ENCODE measurements around the gene PLCL2. TPM values are rescaled to one million over a fixed set of nuclear protein-coding genes. Genes with fewer than 3 reads are reported as not detected.

PLCL2 gene
- total and polyA plus RNA-seq, 2 donors, result 7.0 to 17.8 TPM

DNA sequence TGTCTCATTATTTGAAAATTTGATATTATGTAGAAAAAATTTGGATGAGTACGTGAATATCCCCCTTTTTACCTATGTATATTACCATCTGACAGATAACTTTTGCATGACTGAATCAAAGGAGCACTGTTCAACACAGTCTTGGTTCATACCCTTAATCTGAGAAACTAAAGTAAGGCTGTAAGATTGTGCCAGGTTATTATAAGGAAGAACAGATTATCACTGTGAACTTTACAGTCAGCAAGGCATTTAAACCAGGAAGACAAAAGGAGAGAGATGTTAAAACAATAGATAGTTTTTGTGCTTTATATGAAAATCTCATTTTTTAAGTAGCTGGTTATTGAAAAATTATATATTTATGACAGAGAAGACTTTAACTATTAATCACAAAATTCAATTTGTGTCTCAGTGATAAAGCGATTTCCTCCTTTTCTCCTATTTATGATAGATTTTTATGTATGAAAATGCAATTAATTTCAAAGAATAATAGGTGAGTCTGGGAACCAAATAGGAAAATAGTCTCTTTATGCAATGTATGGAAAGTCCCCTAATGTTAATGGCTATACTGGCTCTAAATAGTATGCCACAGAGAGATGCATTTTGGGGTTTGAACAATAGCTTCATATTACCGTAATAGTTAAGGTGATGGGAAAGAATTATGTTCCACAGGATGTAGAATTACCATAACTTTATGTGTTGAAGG, 33.4 kb downstream of the PLCL2 start:
- Histone ChIP-seq H3K36me3 (ENCODE audit: control insufficient read depth in 2 of 2, insufficient read depth in 2 of 2, low read length in 1 of 2) (no peaks in the 10 kb centered on the region), H3K27me3 (ENCODE audit: control insufficient read depth in 2 of 2, insufficient read depth in 1 of 2, low read length in 1 of 2) (no peaks in the 10 kb centered on the region), H3K4me3 (ENCODE audit: low read length in 2 of 2) (no peak overlapping the region), H3K9me3 (ENCODE audit: control insufficient read depth in 2 of 2, insufficient read depth in 1 of 2, low read length in 1 of 2) (no peaks in the 10 kb centered on the region), H3K4me1 (ENCODE audit: control insufficient read depth in 2 of 2, insufficient read depth in 2 of 2, low read length in 2 of 2) (no peaks in the 10 kb centered on the region), H3K27ac (ENCODE audit: low read depth in 1 of 2, low read length in 1 of 2) (no peak overlapping the region)
- 96% methylated on average over 3 of the region's 3 CpGs for WGBS
- DNase-seq (ENCODE audit: low read depth in 6 of 9, low spot score in 9 of 9), result no peak

DNA sequence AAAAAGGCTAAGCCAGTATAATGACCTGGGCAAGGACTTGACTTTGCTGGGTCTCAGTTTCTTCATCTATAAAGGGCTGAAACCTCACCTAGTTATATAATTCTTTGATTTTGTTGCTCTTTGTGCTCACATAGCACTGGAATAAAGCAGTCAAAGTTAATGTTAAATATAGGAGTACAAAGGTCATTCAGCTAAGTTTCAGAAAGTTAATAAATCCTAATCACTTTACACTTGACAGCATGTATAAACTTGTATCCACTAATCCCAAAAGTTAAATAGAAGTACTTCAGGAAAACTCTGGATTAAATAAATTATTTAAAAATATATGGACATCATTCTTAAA, 33.9 kb downstream of the PLCL2 start:
- H3K4me1 ChIP-seq (ENCODE audit: control insufficient read depth in 2 of 2, insufficient read depth in 2 of 2, low read length in 2 of 2), result no peaks in the 10 kb centered on the region
- DNase-seq (ENCODE audit: low read depth in 6 of 9, low spot score in 9 of 9), result no peak
- no peak overlapping the region for H3K4me3 ChIP-seq (ENCODE audit: low read length in 2 of 2)
- no peaks in the 10 kb centered on the region for H3K9me3 ChIP-seq (ENCODE audit: control insufficient read depth in 2 of 2, insufficient read depth in 1 of 2, low read length in 1 of 2)
- no peaks in the 10 kb centered on the region for H3K36me3 ChIP-seq (ENCODE audit: control insufficient read depth in 2 of 2, insufficient read depth in 2 of 2, low read length in 1 of 2)
- H3K27ac ChIP-seq (ENCODE audit: low read depth in 1 of 2, low read length in 1 of 2), result no peak overlapping the region
- H3K27me3 ChIP-seq (ENCODE audit: control insufficient read depth in 2 of 2, insufficient read depth in 1 of 2, low read length in 1 of 2), result no peaks in the 10 kb centered on the region

DNA sequence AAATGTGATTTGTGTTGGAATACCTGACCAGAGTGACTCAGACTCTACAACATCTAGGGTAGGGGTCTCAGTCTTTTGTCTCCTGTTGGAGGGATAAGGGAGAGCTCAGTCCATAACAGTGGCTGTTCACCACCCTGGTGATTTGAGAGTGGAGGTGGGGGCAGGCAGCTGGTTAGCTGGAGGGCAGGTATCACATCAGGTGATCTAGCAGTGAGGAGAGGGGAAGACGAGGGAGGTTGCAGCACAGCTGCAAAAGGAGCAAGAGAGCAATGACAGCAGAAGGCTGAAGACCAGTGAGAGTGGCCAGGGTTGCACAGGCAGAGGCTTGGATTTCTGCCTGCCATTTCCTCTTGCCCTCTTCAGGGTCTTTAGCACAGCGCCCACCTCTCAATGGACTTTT, 38.4 kb downstream of the PLCL2 start:
- Histone ChIP-seq H3K4me3 (ENCODE audit: low read length in 2 of 2) (no peak overlapping the region), H3K4me1 (ENCODE audit: control insufficient read depth in 2 of 2, insufficient read depth in 2 of 2, low read length in 2 of 2) (peaks cover 0 to 2% of the 10 kb centered on the region in 2 donors), H3K36me3 (ENCODE audit: control insufficient read depth in 2 of 2, insufficient read depth in 2 of 2, low read length in 1 of 2) (no peaks in the 10 kb centered on the region), H3K27ac (ENCODE audit: low read depth in 1 of 2, low read length in 1 of 2) (no peak overlapping the region), H3K9me3 (ENCODE audit: control insufficient read depth in 2 of 2, insufficient read depth in 1 of 2, low read length in 1 of 2) (peaks cover 0 to 3% of the 10 kb centered on the region in 2 donors), H3K27me3 (ENCODE audit: control insufficient read depth in 2 of 2, insufficient read depth in 1 of 2, low read length in 1 of 2) (no peaks in the 10 kb centered on the region)
- no peak for DNase-seq (ENCODE audit: low read depth in 6 of 9, low spot score in 9 of 9)
- WGBS, result 96% methylated on average over 2 of the region's 2 CpGs

DNA sequence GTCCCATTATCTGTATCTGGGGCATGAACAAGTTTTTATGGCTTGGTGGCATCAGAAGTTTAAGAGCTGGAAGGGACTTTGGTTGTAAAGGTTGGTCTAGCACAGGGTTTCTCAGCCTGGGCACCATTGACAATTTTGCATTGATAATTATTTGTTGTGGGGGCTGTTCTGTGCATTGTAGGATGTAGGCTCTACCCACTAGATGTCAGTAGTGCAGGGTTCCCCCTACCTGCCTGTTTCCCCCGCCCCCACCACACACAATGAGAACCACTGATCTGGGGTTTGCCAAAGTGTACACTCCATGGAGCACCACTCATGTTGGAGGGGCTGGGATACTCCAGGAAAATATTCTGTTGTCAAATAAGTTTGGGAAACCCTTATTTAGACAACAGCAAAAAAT, 42.7 kb downstream of the PLCL2 start:
- peaks cover 0 to 3% of the 10 kb centered on the region in 2 donors for H3K9me3 ChIP-seq (ENCODE audit: control insufficient read depth in 2 of 2, insufficient read depth in 1 of 2, low read length in 1 of 2)
- H3K4me3 ChIP-seq (ENCODE audit: low read length in 2 of 2), result no peak overlapping the region
- H3K27ac ChIP-seq (ENCODE audit: low read depth in 1 of 2, low read length in 1 of 2), result no peak overlapping the region
- H3K4me1 ChIP-seq (ENCODE audit: control insufficient read depth in 2 of 2, insufficient read depth in 2 of 2, low read length in 2 of 2), result peaks cover 0 to 2% of the 10 kb centered on the region in 2 donors
- 92% methylated on average over 1 of the region's 1 CpG for WGBS
- no peaks in the 10 kb centered on the region for H3K27me3 ChIP-seq (ENCODE audit: control insufficient read depth in 2 of 2, insufficient read depth in 1 of 2, low read length in 1 of 2)
- no peaks in the 10 kb centered on the region for H3K36me3 ChIP-seq (ENCODE audit: control insufficient read depth in 2 of 2, insufficient read depth in 2 of 2, low read length in 1 of 2)
- DNase-seq (ENCODE audit: low read depth in 6 of 9, low spot score in 9 of 9), result peak in 1 of 9 donors; percentile 34

DNA sequence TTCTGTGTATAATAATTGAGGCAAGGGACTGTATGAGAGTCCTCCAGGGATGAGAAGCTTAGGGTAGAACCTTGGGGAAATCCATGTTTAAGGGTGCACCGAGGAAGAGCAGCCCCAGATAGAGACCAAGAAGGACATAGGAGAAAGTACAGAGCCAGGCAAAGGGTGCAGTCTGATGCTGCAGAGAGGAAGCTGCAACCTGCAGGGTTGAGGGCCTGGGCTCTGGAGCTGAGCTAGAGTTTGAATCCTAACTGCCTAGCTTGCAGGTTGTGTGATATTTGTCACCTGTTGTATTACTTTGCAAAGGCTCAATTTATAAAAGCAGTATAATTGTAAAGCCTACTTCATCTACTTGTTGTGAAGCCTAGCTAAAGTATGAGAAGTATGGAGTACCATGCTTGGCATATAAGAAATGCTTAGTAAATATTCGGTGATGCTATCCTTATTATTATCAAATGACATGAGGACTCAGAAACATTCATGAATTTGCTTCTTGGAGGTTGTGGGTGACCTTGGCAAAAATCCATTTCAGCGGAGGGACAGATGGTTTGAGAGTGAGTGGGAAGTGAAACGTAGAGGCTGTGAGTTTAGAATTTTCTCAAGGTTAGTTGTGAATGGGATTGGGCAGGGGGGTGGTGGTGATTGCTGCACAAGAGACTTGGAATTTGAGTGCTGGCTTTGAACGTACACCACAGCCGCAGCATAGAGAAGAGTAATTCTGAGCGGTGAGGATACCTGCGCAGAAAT, 43.8 kb downstream of the PLCL2 start:
- Histone ChIP-seq H3K27ac (ENCODE audit: low read depth in 1 of 2, low read length in 1 of 2) (no peak overlapping the region), H3K9me3 (ENCODE audit: control insufficient read depth in 2 of 2, insufficient read depth in 1 of 2, low read length in 1 of 2) (peaks cover 0 to 3% of the 10 kb centered on the region in 2 donors), H3K27me3 (ENCODE audit: control insufficient read depth in 2 of 2, insufficient read depth in 1 of 2, low read length in 1 of 2) (no peaks in the 10 kb centered on the region), H3K4me3 (ENCODE audit: low read length in 2 of 2) (no peak overlapping the region), H3K4me1 (ENCODE audit: control insufficient read depth in 2 of 2, insufficient read depth in 2 of 2, low read length in 2 of 2) (peaks cover 0 to 2% of the 10 kb centered on the region in 2 donors), H3K36me3 (ENCODE audit: control insufficient read depth in 2 of 2, insufficient read depth in 2 of 2, low read length in 1 of 2) (no peaks in the 10 kb centered on the region)
- WGBS, result 49% methylated on average over 6 of the region's 8 CpGs
- DNase-seq (ENCODE audit: low read depth in 6 of 9, low spot score in 9 of 9), result no peak

GRCh38 chr3:16929311-16929710, 44.6 kb downstream of the PLCL2 start:
- H3K4me3 ChIP-seq (ENCODE audit: low read length in 2 of 2), result no peak overlapping the region
- no peaks in the 10 kb centered on the region for H3K27me3 ChIP-seq (ENCODE audit: control insufficient read depth in 2 of 2, insufficient read depth in 1 of 2, low read length in 1 of 2)
- DNase-seq (ENCODE audit: low read depth in 6 of 9, low spot score in 9 of 9), result no peak
- peaks cover 0 to 2% of the 10 kb centered on the region in 2 donors for H3K4me1 ChIP-seq (ENCODE audit: control insufficient read depth in 2 of 2, insufficient read depth in 2 of 2, low read length in 2 of 2)
- no peaks in the 10 kb centered on the region for H3K36me3 ChIP-seq (ENCODE audit: control insufficient read depth in 2 of 2, insufficient read depth in 2 of 2, low read length in 1 of 2)
- H3K9me3 ChIP-seq (ENCODE audit: control insufficient read depth in 2 of 2, insufficient read depth in 1 of 2, low read length in 1 of 2), result peaks cover 0 to 3% of the 10 kb centered on the region in 2 donors
- 96% methylated on average over 2 of the region's 2 CpGs for WGBS
- no peak overlapping the region for H3K27ac ChIP-seq (ENCODE audit: low read depth in 1 of 2, low read length in 1 of 2)

GRCh38 chr3:16932877-16933276, 48.1 kb downstream of the PLCL2 start:
- Histone ChIP-seq H3K4me3 (ENCODE audit: low read length in 2 of 2) (no peak overlapping the region), H3K27ac (ENCODE audit: low read depth in 1 of 2, low read length in 1 of 2) (no peak overlapping the region), H3K4me1 (ENCODE audit: control insufficient read depth in 2 of 2, insufficient read depth in 2 of 2, low read length in 2 of 2) (peaks cover 6 to 9% of the 10 kb centered on the region in 2 donors), H3K27me3 (ENCODE audit: control insufficient read depth in 2 of 2, insufficient read depth in 1 of 2, low read length in 1 of 2) (peaks cover 0 to 3% of the 10 kb centered on the region in 2 donors), H3K36me3 (ENCODE audit: control insufficient read depth in 2 of 2, insufficient read depth in 2 of 2, low read length in 1 of 2) (no peaks in the 10 kb centered on the region), H3K9me3 (ENCODE audit: control insufficient read depth in 2 of 2, insufficient read depth in 1 of 2, low read length in 1 of 2) (no peaks in the 10 kb centered on the region)
- WGBS, result 42% methylated on average over 7 of the region's 7 CpGs
- DNase-seq (ENCODE audit: low read depth in 6 of 9, low spot score in 9 of 9), result no peak

GRCh38 chr3:16935781-16936180, 51.0 kb downstream of the PLCL2 start:
- Histone ChIP-seq H3K9me3 (ENCODE audit: control insufficient read depth in 2 of 2, insufficient read depth in 1 of 2, low read length in 1 of 2) (no peaks in the 10 kb centered on the region), H3K27ac (ENCODE audit: low read depth in 1 of 2, low read length in 1 of 2) (no peak overlapping the region), H3K4me3 (ENCODE audit: low read length in 2 of 2) (no peak overlapping the region), H3K36me3 (ENCODE audit: control insufficient read depth in 2 of 2, insufficient read depth in 2 of 2, low read length in 1 of 2) (no peaks in the 10 kb centered on the region), H3K4me1 (ENCODE audit: control insufficient read depth in 2 of 2, insufficient read depth in 2 of 2, low read length in 2 of 2) (peaks cover 6 to 9% of the 10 kb centered on the region in 2 donors), H3K27me3 (ENCODE audit: control insufficient read depth in 2 of 2, insufficient read depth in 1 of 2, low read length in 1 of 2) (peaks cover 0 to 3% of the 10 kb centered on the region in 2 donors)
- DNase-seq (ENCODE audit: low read depth in 6 of 9, low spot score in 9 of 9), result peak in 1 of 9 donors; percentile 12
- 4% methylated on average over 1 of the region's 1 CpG for WGBS

- peaks cover 0 to 3% of the 10 kb centered on the region in 2 donors for H3K27me3 ChIP-seq (ENCODE audit: control insufficient read depth in 2 of 2, insufficient read depth in 1 of 2, low read length in 1 of 2)
- 9% methylated on average over 2 of the region's 2 CpGs for WGBS
- no peak overlapping the region for H3K4me3 ChIP-seq (ENCODE audit: low read length in 2 of 2)
- peaks cover 6 to 9% of the 10 kb centered on the region in 2 donors for H3K4me1 ChIP-seq (ENCODE audit: control insufficient read depth in 2 of 2, insufficient read depth in 2 of 2, low read length in 2 of 2)
- no peaks in the 10 kb centered on the region for H3K36me3 ChIP-seq (ENCODE audit: control insufficient read depth in 2 of 2, insufficient read depth in 2 of 2, low read length in 1 of 2)
- H3K9me3 ChIP-seq (ENCODE audit: control insufficient read depth in 2 of 2, insufficient read depth in 1 of 2, low read length in 1 of 2), result no peaks in the 10 kb centered on the region
- H3K27ac ChIP-seq (ENCODE audit: low read depth in 1 of 2, low read length in 1 of 2), result no peak overlapping the region
- DNase-seq (ENCODE audit: low read depth in 6 of 9, low spot score in 9 of 9), result peak in 5 of 9 donors; percentile 8 to 67 (median 32)
Measured at GRCh38 chr3:16936233-16936632, 51.5 kb downstream of the PLCL2 start.
